Stimulated activated CD4-positive, alpha-beta T cell treated with anti-CD3 and anti-CD28 coated beads, Interleukin-2, amount 100 ng/mL, for 4 hours (primary cell): ENCODE results near the gene RIPOR3.
"Not testable (repeated sequence)": the region's sequence is repeated elsewhere in the genome, so short reads cannot be mapped to it uniquely, and the experiment has no call there.

Experiments used
- DNase-seq: peaks from one replicate; pipeline ENCODE4 v3.0.0-alpha.2; 2020; ENCODE audit warnings: low read depth

The RIPOR3 gene

DNA sequence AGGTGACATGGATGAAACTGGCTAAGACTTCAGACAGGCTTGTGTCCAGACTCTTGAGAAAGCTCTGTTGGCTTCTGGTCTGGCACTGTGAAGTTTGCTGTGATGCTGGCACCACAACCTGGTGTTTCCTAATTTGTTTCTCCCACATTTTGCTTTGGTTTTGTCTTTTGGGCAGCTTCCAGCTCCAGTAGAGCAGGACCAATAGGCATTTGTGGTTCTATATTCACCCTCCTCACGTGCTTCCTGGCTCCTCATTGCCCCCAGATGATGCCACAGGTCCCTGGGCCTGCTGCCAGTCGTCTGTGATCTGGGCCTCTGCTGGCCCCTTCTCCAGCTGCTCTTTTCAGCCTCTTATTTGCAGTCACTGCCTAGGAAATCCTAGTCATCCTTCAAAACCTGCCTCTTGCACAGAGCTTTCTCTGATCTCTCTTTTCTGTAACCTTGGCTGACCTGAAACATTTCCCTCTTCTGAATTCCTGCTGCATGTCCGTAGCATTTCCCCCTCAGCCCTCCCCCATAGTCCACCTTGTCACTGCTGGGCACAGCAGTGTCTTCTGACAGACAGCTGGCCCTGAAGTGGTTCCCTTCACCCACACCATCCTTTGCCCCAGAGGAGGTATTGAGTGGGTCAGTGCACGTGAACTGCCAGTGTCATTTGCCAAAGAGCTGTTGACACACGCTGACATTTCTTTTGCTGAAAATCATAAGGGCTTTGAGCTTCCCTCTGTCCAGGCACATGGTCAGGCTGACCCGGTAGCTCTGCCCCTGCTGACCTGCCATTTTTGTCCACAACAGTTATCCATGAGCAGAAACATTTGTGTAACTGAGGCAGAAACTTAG lies 118.2 kb downstream of the RIPOR3 start:
- DNase-seq, result no peak

GRCh38 chr20:50571466-50571865 lies 119.9 kb downstream of the RIPOR3 start:
- no peak for DNase-seq

DNA sequence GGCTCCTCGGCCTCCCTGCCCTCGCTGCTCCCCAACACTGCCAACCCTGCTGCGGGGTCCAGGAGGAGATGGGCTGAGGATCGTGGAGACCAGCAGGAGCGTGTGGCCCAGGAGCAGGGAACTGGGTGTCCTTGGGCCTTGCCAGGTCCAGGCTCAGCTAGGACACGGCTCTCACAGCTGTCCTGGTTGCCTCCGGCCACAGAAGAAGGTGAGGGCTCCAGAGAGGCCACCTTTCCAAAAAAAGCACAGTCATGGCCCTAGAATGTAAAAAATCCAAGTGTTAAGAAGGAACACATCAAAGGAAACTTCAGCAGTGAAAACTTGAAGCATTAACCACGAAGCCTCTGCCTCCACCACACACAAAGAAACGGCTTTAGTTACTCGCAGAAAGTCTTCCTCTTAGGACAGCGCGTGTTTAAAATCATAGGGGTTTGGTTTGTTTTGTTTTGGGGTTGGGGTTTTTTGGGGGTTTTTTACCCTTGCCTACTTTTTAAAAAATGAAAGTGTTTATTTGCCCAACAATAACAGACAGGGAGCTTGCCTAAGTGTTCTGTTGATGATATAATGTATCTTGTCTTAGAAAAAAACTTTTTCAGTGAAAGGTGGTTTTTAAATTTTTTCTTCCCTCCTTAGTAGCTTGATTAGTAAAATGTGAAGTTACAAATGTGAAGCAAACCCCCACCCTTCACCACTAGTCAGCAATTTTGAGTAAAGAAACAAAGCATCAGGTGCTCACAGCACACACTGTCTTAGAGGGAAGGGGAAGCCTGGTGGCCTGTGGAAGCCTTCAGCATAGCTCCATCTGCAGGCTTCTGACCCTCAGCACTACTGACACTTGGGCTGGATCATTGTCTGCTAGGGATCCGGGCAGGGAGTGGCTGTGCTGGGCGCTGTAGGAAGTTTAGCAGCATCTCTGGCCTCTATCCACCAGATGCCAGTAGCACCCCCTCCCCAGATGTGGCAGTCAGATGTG lies 121.2 kb downstream of the RIPOR3 start:
- DNase-seq, result no peak

GRCh38 chr20:50569487-50569863 lies 121.9 kb downstream of the RIPOR3 start:
- DNase-seq, result not testable (repeated sequence)

DNA sequence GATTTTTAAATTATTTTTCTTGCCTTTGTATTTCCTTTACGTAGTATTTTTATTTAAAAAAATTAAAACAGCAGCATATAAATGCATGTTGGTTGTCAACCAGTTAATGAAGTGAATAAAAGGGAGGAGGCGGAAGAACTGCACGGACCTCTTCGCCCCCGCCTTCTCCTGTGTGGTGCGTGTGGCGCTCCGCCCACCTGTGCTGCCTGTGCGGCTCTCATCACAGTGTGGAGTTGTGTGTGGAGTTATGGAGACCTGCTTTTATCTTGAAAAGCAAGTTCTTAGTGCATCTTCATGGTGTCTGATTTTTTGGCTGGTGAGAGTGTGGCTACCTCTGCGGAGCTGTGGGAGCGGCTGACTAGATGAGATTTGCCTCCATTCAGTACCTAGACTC lies 122.8 kb downstream of the RIPOR3 start:
- DNase-seq, result no peak

DNA sequence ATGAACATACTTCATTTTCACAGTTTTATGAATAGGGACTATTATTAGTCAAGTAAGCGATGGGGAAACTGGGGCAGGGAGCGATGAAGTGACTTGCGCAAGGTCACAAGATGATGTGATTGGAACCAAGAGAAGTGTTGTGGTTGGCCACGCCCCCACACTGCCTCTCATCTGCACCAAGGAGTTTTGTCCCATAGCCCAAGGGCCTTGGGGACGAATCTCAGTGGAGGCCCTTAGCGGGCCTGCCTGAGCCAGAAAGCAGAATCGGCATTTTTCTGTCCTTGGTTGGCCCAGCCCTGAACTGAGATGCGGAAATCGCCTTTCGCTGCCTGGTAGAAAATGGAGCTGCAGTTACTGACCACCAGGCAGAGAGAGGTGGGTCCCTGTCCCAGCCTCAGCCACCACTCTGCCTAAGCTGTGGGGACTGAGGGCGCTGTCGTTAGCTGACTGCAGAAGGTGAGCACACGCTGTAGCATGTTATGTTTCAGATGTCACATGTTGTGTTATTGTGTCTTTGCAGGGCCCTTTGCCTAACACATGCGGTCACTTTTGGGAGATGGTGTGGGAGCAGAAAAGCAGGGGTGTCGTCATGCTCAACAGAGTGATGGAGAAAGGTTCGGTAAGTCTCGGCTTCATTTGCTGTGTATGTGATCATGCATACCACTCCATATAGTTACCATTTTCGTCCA lies 123.3 kb downstream of the RIPOR3 start:
- DNase-seq, result no peak

- no peak for DNase-seq
Observed at GRCh38 chr20:50565871-50566270, 125.5 kb downstream of the RIPOR3 start.

DNA sequence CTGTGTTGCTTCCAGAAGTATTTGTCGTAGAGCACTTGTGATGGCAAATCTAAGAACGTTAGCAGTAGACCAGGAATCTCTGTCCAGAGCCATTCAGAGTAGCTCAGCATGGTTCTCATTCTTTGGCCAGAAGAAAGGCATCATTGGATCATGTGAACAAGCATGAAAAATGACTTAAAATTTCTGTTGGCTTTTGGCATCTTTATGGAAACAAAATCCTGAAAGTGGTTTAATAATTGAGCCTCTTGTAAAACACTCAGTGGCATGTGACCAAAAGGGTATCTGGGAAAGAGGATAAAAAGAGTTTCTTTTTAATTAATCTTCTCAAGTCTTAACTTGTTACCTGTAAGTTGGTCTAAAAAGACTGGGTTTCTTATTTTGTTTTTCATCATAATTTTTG lies 126.0 kb downstream of the RIPOR3 start:
- DNase-seq, result no peak

GRCh38 chr20:50563133-50563944 lies 128.0 kb downstream of the RIPOR3 start:
- no peak for DNase-seq

DNA sequence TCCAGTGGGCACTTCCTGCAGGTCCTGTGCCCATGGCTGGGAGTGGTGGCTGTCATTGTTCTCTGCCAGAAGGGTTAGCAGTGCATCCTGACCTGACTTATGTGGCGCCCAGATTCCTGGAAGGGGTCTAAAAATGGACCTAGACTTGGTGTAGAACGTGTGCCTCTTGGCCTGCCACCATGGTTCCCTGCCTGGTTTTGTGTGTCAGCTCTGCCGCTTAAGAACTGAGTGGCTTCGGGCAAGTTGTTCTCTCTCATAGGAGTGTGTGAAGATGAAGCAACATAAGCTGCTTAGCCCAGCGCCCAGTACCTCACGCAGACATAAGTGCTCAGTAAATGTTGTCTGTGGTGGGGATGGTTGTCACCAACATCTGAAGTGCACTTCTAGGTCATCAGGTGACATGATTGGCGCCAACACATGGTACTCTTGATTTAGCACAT lies 129.1 kb downstream of the RIPOR3 start:
- no peak for DNase-seq

DNA sequence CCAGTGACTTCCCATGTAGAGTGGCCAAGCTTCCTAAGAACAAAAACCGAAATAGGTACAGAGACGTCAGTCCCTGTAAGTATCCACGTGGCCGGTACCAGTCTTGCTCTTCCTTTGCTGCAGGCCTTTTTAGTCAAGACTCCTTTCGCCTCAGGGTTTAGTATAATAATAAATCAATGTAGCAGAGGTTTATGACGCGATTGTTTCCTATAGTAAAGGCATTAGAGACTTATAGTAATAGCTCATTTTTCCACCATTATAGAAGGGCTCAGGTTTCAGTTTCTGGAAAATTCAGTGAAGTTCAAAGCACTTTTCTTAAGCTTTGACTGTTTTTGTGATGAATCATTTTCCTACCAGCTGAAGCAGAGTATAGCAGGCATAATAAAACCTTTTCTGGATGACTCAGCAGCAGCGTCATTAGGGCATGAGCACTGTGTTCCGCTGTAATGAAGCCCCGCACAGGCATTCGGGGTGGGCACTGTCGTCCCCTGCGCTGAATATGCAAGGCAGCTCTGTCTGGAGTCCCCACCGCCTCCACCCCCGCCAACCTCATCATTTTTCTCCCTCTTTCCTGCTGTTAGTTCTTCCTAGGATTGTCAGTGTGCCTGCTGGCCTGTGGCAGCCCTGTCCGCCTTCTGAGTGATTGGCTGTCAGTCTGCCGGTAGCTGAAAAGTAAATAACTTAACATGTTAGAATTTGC lies 129.8 kb downstream of the RIPOR3 start:
- peak; percentile 75 for DNase-seq

DNA sequence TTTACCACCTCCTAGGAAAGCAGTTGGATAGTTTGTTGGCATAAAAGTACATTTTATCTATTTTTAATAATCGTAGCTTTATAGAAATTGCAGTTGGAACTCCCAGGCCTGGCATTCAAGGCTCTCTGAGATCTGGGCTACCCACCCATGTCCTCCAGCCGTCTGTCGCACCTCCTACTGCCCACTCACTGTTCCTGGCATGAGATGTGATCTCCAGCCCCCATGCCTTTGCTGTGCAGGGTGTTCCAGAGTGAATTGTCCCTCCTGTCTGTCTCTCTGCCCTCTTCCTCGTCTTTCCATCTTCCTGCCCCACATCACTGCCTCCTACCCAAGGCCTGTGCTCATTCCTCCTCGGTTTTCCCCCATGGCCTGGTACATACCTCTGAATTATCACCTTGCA lies 130.5 kb downstream of the RIPOR3 start:
- no peak for DNase-seq

DNA sequence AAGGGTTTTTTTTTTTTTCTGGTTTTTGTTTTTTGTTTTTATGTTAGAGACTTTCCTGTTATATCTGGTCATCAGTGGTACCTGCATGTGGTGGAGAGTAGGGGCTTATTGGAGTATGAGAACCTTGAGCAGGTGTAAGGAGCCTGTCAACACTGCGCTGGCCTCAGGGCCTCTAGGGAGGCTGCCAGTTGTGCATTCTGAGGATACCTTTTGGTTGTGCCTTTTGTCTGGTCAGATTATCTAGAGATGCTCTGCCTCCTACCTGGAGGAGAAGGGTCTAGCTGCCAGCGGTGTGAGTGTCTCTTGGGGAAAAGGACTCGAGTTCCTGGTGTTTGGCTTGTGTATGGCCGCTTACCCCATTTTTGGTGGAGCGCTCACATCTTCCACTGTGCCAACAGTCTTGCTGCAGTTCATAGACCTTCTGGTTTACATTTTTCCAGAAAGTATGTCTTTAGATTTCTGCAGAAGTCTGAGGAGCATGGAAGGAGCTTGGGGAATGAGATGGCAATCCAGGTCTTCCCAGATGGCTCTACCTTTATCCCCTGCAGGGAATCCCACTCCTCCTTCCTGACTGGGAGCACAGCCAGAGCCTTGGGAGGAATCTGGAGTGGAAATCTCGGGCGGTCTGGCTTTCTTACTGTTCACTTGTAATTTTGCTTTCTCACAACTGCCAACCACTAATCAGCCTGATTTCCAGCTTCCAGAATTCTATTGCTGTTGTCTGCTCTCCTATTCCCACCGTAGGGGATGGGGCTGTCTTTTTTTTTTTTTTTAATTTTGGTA lies 131.3 kb downstream of the RIPOR3 start:
- no peak for DNase-seq

- DNase-seq, result no peak
Observed at GRCh38 chr20:50559149-50559548, 132.2 kb downstream of the RIPOR3 start.

GRCh38 chr20:50558483-50558925 lies 132.8 kb downstream of the RIPOR3 start:
- DNase-seq, result no peak

- DNase-seq, result no peak
Observed at GRCh38 chr20:50557549-50558134, 133.7 kb downstream of the RIPOR3 start.

DNA sequence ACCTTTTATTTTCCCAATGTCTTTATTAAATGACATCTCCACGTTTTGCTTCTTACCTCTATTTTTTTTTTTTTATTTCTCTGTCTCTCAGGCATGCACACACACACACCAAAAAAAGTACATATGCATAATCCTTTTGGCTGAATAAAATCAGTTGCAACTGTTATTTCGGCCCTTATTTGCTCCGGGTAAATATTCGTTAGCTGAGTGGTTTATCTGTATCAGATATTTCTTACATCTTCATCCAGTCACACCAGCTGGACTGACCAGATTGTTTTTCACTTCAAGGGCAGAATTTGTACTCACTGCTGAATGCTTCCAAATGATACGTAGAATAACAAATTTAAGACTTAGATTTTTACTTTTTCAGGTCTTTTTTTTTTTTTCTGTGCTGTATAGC lies 135.7 kb downstream of the RIPOR3 start:
- no peak for DNase-seq

DNA sequence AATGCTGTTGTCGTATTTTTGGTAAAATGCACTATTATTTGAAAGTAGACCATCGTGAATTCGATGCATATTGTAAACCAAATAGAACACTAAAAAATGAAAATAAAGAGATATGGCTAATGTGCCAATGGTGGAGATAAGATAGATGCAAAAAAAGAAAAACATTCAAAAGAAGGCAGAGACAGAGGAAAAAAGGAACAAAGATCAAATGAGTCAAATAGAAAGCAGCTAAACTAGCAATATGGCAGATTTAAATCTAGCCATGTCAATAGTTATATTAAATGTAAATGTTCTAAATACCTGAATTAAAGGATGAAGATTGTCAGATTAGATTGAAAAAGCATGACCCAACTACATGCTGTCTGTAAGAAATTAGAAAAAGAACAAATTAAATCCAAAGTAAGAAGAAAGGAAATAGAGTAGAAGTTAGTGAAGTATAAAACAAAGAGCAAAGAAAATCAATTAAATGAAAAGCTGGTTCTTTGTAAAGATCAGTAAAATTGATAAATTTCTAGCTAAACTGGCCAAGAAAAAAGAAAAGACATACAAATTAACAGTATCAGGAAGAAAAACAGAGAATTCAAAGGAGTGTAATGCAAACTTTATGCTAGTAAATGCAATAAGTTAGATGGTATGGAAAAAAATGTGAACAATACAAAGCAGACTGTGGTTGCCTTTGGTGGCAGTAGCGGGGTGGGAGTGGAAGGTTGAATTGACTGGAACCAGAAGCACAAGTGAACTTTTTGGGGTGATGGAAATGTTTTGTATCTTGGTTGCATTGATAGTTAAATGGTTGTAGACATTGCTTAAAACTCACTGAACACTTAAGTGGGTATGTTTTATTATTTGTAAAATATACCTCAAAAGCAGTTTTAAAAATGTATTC lies 136.4 kb downstream of the RIPOR3 start:
- DNase-seq, result no peak

- DNase-seq, result no peak
Observed at GRCh38 chr20:50552979-50553378, 138.4 kb downstream of the RIPOR3 start.
